ENCODE data around the gene INPP5D.

Gene INPP5D

GRCh38 chr2:233248999-233249398 is 188.9 kb downstream of the INPP5D start:
- no peak for DNase-seq

GRCh38 chr2:233250568-233250967 is 190.4 kb downstream of the INPP5D start:
- no peak for DNase-seq

- no peak for DNase-seq
Observed at GRCh38 chr2:233250985-233251305, 190.8 kb downstream of the INPP5D start.

GRCh38 chr2:233251306-233252116 is 191.4 kb downstream of the INPP5D start, which contains the start of gene ATG16L1:
ATG16L1 (plus strand) TSS chr2:233251673; CDS start chr2:233251828, 155 bp downstream.
- DNase-seq: peak; percentile 72

- no peak for DNase-seq
Observed at GRCh38 chr2:233252227-233252626, 192.1 kb downstream of the INPP5D start.

- no peak for DNase-seq
Observed at GRCh38 chr2:233255151-233255550, 195.0 kb downstream of the INPP5D start.

GRCh38 chr2:233256048-233256447 is 195.9 kb downstream of the INPP5D start:
- no peak for DNase-seq

Data from NCI-H2029 treated with DMSO at 0.1 percent for 48 hours (cell line).